Activated effector memory CD4-positive, alpha-beta T cell treated with anti-CD3 and anti-CD28 coated beads, Interleukin-2, amount 50 U/mL, for 16 hours (primary cell): Measurements from ENCODE around the gene OSBPL3.

Source experiments
- DNase-seq: peaks from one replicate; pipeline ENCODE4 v3.0.0-alpha.2; 2020

The OSBPL3 gene

GRCh38 chr7:24891311-24891735 lies 88.7 kb downstream of the OSBPL3 start:
- no peak for DNase-seq

DNA sequence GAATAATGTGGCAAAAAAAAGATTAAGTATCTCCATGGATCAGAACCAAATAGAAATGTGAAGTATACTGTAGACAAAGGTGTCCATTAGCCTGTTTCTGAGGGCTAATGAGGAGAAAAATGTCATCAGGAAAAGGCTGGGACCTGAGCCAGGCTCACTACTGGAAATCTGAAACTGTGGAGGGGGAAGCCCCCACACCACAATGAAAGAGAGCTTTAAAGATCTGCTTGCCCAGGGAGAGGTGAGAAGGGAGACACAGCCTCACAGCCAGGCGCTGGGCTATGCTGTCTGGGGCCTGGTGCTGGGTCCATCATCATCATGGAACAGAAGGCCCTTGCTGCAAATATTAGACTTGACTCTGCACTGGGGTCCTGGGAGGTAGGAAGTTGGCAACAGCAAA lies 90.4 kb downstream of the OSBPL3 start:
- no peak for DNase-seq

GRCh38 chr7:24888653-24889052 lies 91.3 kb downstream of the OSBPL3 start:
- no peak for DNase-seq

DNA sequence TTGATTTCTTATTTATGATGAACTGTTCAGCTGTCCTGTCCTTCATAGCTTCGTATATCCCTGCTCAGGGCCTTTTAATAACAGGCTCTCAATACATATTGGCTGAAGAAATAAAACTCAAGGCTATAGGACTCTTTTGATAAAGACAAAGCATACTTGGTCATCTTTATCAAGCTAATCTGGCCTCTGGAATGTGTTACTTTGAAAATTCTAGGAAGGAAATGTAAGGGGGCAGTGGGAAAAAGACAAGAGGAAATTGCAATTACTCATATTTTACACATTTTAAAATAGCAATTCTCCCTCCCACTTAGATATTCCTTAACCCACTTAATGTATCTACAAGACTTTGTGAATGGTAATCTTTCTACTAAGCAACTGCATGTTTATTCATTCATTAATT lies 94.3 kb downstream of the OSBPL3 start:
- no peak for DNase-seq

GRCh38 chr7:24885305-24885704 lies 94.7 kb downstream of the OSBPL3 start:
- DNase-seq: no peak

DNA sequence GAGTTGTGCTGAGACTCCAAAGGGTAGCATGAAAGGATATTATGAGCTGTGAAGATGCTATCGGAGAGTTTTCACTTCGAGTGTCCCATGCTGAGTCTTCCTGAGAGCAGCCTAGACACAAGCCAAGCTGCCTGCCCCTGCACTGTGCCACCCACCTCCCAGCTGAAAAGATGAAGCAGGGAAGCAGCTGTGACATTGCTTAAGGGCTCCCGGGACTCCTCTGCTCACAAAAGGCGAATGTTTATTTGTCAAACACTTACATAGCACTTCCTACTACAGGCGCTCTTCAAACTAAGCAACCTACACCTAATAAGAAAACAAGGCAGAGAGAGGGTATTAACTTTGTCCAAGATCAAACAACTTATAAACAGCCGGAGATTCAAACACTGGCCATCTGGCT lies 95.6 kb downstream of the OSBPL3 start:
- DNase-seq: no peak

GRCh38 chr7:24883622-24884013 lies 96.4 kb downstream of the OSBPL3 start:
- DNase-seq: no peak

GRCh38 chr7:24882989-24883621 lies 96.9 kb downstream of the OSBPL3 start:
- DNase-seq: no peak

- no peak for DNase-seq
These were observed 98.4 kb downstream of the OSBPL3 start for GRCh38 chr7:24881623-24882022.

DNA sequence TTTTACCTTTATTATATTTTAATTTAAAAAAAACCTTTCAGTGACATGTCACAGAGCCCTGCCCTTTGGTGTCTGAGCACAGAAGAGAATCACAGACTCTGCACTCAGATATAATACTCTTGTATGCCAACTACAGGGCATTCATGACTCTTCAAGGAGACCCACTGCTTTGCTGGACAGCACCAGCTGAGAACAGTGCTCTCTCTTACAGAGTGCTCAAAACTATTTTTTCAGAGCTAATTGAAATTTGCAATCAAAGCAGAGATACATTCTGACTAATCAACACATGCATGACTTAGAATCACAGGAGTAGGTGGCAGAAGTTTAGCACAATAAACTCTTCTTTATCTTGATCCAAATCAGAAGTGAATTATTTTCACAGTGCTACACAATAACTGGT lies 99.1 kb downstream of the OSBPL3 start:
- DNase-seq: no peak

- DNase-seq: no peak
These were observed 100.7 kb downstream of the OSBPL3 start for GRCh38 chr7:24879291-24879690.

DNA sequence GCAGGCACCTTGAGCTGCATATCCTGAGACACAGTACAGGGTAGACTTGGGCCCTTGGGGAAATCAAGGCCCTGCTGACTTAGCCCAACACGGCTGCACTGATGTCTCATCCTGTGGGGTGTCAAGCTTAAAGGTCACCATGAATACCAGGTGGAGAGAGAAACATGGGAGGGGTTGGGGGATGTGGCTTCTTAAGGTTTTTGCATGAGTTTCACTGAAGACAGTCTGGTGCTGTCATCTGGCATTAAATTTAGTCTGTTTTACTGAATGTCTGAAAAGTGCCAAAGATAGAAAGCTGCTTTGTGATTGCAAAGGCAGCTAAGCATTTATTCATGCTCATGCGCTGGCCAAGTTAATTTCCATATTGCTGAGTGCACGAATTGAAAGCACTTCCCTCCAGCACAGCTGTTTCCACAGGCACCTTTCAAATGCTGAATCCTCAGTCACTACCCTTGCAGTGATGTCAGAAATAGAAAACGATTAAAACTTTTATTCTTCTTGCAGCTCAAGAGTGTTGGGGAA lies 102.1 kb downstream of the OSBPL3 start:
- DNase-seq: no peak

DNA sequence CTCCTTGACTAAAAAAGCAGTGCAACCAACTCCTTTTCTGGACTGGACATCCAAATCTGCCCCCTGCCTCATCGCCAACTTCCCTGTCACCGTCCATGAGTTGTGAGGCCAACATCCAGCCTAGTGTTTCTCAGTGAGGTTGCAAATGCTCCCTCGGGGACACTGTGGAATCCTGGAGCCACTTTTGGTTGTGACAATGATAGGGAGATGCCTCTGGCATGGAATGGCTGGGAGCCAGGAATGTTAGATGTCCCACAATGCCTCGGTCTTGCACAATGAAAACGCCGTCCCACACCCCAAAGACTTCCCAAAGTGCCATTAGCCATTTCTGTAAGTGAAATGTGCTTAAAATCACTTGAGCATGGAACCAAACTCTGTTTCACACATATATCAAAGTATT lies 105.2 kb downstream of the OSBPL3 start:
- no peak for DNase-seq

GRCh38 chr7:24873944-24874343 lies 106.0 kb downstream of the OSBPL3 start:
- no peak for DNase-seq

GRCh38 chr7:24871770-24872169 lies 108.2 kb downstream of the OSBPL3 start:
- DNase-seq: no peak

GRCh38 chr7:24870766-24871165 lies 109.2 kb downstream of the OSBPL3 start:
- no peak for DNase-seq

DNA sequence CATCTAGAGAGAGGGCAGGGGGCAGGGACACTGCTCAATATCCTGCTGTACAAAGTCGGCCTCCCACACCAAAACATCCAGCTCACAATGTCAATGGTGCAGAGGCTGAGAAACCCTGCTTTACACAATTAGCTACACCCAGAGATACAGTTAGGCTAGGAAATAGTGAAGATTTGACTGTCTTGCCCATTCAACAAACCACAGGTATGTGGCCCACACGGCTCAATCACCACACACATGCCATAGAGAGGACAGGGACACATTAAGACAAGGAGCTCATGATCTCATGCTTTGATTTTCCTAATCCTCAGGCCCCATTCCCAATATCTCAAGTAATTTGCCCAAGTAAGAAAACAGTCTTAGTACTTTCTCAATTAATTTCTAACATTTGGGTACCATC lies 110.4 kb downstream of the OSBPL3 start:
- DNase-seq: no peak

DNA sequence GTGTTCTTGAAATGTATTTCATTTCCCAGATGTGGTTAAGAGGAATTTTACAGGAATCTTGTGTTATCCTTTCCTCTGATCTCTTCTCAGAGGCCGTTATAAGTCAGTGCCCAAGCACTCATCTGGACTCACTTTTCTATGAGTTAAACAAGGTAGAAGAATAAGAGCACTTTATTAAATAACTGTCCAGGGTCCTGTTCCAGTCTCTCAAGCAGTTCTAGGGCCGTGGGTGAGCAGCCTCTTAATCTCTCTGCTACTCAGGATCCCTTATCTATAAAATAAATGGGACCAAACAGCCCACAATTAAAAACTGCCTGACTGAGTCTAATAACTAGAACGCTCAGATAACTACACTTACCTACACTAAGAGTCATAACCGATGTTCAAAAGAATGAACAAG lies 111.2 kb downstream of the OSBPL3 start:
- DNase-seq: no peak

- no peak for DNase-seq
These were observed 113.9 kb downstream of the OSBPL3 start for GRCh38 chr7:24866004-24866615.

DNA sequence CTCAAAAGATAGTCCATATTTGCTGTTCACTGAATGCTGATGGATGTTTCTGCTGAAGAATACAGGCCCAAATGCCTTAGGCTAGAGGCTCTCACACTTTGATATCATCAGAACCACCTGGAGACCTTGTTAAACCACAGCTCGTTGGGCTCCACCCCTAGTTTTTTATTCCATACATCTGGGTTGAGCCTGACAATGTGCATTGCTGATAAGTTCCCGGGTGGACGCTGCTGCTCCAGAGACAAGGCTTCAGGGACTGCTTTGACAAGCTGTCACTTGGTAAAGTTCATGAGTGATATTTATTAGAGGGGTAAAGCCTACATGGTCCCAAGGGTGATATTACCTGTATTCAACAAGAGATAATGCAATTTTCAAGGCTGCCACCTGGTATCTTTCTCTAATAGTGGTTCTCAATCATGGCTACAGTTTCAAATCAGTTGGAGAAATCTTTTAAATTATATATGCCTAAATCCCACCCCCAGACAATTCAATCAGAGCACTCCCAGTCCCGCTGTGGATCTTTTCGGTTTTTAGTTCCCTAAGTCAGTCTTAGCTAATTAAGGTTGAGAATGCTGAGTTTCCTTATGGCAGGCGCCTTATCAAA lies 115.7 kb downstream of the OSBPL3 start:
- no peak for DNase-seq

GRCh38 chr7:24863626-24864025 lies 116.4 kb downstream of the OSBPL3 start:
- no peak for DNase-seq

- no peak for DNase-seq
These were observed 117.5 kb downstream of the OSBPL3 start for GRCh38 chr7:24862461-24862860.

GRCh38 chr7:24861336-24861735 lies 118.6 kb downstream of the OSBPL3 start:
- no peak for DNase-seq

DNA sequence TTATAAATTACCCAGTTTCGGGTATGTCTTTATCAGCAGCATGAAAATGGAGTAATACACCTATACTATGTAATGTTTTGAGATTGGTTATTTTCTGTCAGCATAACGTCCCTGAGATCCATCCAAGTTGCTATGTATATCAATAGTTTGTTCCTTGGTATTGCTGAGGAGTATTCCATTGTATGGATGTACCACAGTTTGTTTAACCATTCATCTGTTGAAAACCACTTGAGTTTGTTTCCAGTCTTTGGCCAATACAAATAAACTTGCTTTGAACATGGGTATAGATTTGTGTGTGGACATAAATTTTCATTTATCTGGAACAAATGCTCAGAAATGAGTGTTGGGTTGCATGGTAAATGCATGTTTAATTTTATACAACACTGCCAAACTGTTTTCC lies 119.4 kb downstream of the OSBPL3 start:
- no peak for DNase-seq
